Chondrocyte (in vitro differentiated cells): ENCODE results near the gene BPIFB2. TPM values are rescaled to one million over a fixed set of nuclear protein-coding genes. Genes with fewer than 3 reads are reported as not detected.

Source experiments
- DNase-seq: peaks from one replicate; pipeline ENCODE4 v3.0.0; 2021; ENCODE audit warnings: mixed read lengths, low spot score
- H3K27ac Mint-ChIP-seq: one replicate; pipeline ENCODE4 v1.8.0; 2021; ENCODE audit warnings: mild to moderate bottlenecking, moderate library complexity, mixed read lengths; ENCODE audit not compliant: unreplicated experiment
- H3K27me3 Mint-ChIP-seq: 2 replicates; pipeline ENCODE4 v1.8.0; 2021; ENCODE audit warnings: low read depth, mixed read lengths
- H3K36me3 Mint-ChIP-seq: 2 replicates; pipeline ENCODE4 v1.8.0; 2021; ENCODE audit warnings: low read depth, mixed read lengths
- H3K4me1 Mint-ChIP-seq: 2 replicates; pipeline ENCODE4 v1.8.0; 2021; ENCODE audit warnings: low read depth, mild to moderate bottlenecking, mixed read lengths
- H3K4me3 Mint-ChIP-seq: one replicate; pipeline ENCODE4 v1.8.0; 2021; ENCODE audit warnings: mild to moderate bottlenecking, moderate library complexity, mixed read lengths; ENCODE audit not compliant: unreplicated experiment
- H3K9me3 Mint-ChIP-seq: 2 replicates; pipeline ENCODE4 v1.8.0; 2021; ENCODE audit warnings: low read depth, mixed read lengths
- total RNA-seq: library from RNA; stranded (reverse); gene quantifications from 3 replicates; pipeline ENCODE4 v1.2.1, GENCODE V29; 2021
- TF ChIP-seq, protein P1 (sequence below): fragments of 200-600 bp; sonication (generic); IDR thresholded peaks from 2 replicates; pipeline ENCODE4 v1.5.0; 2021; ENCODE audit warnings: antibody characterized with exemption, mild to moderate bottlenecking, moderate library complexity

Gene BPIFB2
- total RNA-seq, 1 donor from 2014 or later, result not detected

DNA sequence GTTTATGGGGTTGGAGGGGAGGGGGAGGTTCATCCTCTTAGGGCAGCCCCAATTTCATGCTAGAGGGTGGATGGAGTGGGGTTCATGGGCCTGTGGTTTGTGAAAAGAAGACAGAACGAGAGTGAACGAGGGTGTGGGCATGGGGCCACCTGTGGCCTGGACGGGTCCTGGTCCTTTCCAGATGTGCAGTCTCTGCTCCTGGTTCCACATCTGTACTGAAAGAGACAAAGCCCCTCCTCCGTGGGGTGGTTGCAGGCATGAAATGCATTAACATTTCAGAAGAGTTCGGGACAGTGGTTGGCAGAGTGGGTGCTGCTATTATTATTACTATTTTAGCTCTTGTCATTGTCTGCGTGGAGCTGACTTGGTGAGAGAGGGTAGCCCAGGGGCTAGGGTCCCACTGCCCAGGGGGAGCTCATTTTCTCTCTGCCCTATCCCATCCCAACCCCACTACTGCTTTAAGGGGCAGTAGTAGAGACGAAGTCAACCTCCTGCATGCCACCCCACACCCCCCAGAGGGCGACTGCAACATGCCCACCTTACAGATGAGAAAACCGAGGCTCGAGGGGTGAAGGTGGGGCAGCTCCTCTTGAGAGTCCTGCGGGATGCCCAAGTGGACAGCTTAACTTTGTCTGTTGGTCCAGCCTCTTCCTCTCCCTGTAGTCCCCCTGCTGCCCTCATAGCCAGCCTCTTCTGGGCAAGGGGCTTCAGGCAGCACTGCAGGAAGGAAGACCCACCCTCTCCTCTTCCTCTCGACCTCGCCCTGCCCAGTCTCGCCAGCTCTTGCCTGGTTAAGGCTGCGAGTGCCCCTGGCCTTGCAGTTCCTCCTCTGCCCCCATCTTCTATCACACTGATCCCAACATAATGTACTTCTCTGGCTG lies 8.4 kb downstream of the BPIFB2 start:
- Mint-ChIP-seq H3K36me3 (no peaks in the 10 kb centered on the region), H3K27ac (no peak overlapping the region), H3K9me3 (no peaks in the 10 kb centered on the region), H3K27me3 (peaks cover 67% of the 10 kb centered on the region), H3K4me3 (no peak overlapping the region), H3K4me1 (no peaks in the 10 kb centered on the region)
- TF ChIP-seq, protein P1, sequence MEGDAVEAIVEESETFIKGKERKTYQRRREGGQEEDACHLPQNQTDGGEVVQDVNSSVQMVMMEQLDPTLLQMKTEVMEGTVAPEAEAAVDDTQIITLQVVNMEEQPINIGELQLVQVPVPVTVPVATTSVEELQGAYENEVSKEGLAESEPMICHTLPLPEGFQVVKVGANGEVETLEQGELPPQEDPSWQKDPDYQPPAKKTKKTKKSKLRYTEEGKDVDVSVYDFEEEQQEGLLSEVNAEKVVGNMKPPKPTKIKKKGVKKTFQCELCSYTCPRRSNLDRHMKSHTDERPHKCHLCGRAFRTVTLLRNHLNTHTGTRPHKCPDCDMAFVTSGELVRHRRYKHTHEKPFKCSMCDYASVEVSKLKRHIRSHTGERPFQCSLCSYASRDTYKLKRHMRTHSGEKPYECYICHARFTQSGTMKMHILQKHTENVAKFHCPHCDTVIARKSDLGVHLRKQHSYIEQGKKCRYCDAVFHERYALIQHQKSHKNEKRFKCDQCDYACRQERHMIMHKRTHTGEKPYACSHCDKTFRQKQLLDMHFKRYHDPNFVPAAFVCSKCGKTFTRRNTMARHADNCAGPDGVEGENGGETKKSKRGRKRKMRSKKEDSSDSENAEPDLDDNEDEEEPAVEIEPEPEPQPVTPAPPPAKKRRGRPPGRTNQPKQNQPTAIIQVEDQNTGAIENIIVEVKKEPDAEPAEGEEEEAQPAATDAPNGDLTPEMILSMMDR, result no peak
- DNase-seq, result no peak

- TF ChIP-seq, protein P1, result no peak
- H3K4me3 Mint-ChIP-seq, result no peak overlapping the region
- no peaks in the 10 kb centered on the region for H3K36me3 Mint-ChIP-seq
- no peaks in the 10 kb centered on the region for H3K4me1 Mint-ChIP-seq
- peaks cover 67% of the 10 kb centered on the region for H3K27me3 Mint-ChIP-seq
- no peak overlapping the region for H3K27ac Mint-ChIP-seq
- H3K9me3 Mint-ChIP-seq, result no peaks in the 10 kb centered on the region
- no peak for DNase-seq
Measured at GRCh38 chr20:33016581-33017109, 9.1 kb downstream of the BPIFB2 start.

DNA sequence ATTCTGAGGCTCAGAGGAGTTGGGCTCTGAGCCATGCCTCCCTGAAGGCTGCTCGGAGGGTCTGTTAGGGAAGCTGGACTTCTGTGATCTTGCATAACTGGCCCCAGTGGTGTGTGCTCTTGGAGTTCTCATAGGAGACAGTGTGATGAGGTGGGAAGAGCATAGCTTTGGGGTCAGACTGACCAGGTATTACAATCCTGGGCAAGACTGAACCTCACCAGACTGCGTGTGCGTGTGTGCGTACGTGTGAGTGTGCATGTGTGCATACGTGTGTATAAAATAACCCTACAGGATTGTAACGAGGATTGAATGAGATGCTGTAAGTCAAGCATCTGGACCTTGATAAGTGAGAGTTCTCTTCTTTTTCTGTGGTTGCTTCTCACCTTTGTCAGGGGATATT lies 10.0 kb downstream of the BPIFB2 start:
- Mint-ChIP-seq H3K36me3 (no peaks in the 10 kb centered on the region), H3K27me3 (peaks cover 65% of the 10 kb centered on the region), H3K9me3 (no peaks in the 10 kb centered on the region), H3K4me1 (no peaks in the 10 kb centered on the region), H3K27ac (no peak overlapping the region), H3K4me3 (no peak overlapping the region)
- TF ChIP-seq, protein P1, result no peak
- no peak for DNase-seq

DNA sequence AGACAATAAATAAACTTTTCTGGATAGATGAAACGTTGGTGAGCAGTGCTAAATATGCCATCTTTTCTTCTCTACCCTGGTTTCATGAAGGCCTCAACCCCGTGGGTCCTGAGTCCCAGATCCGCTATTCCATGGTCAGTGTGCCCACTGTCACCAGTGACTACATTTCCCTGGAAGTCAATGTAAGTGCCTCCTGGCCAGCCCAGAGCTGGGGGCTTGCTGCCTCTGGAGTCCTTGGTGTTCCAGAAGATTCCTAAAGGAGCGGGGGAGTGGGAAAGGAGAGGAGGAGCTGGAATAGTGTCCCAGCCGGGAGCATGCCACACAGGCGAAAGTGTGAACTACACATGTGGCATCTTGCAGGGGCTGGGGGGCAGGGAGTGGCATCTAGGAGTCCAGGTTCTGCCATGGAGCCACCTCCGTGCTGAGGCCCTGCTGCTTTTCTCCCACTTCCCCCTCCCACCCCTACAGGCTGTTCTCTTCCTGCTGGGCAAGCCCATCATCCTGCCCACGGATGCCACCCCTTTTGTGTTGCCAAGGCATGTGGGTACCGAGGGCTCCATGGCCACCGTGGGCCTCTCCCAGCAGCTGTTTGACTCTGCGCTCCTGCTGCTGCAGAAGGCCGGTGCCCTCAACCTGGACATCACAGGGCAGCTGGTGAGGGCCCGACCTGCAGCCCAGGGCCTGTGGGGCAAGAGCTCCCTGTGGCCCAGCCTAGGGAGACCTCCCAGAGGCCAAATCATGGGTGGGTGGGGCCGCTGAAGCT lies 10.8 kb downstream of the BPIFB2 start:
- Mint-ChIP-seq H3K36me3 (no peaks in the 10 kb centered on the region), H3K27me3 (peaks cover 62% of the 10 kb centered on the region), H3K27ac (no peak overlapping the region), H3K4me3 (no peak overlapping the region), H3K9me3 (no peaks in the 10 kb centered on the region), H3K4me1 (no peaks in the 10 kb centered on the region)
- TF ChIP-seq, protein P1, result no peak
- peak; percentile 83 for DNase-seq
